Activated CD8-positive, alpha-beta memory T cell treated with anti-CD3 and anti-CD28 coated beads for 48 hours (primary cell): Measurements from ENCODE around the gene COPRS.
A peak's percentile ranks its signal among the peaks of the same experiment; 100 is the strongest.

Experiments
- DNase-seq, 3 experiments: peaks; one replicate each; pipeline ENCODE4 v3.0.0-alpha.2; 2020; ENCODE audit warnings: low read depth in 2 of 3, low spot score in 2 of 3

COPRS gene

GRCh38 chr17:31858642-31859486, at the start of gene COPRS:
COPRS (minus strand) TSS chr17:31859244; CDS start chr17:31859199, 45 bp downstream.
- peak; percentile 53 to 68 (median 55) for DNase-seq

- DNase-seq = no peak
Measured at GRCh38 chr17:31908386-31908785, 49.3 kb upstream of the COPRS start.

DNA sequence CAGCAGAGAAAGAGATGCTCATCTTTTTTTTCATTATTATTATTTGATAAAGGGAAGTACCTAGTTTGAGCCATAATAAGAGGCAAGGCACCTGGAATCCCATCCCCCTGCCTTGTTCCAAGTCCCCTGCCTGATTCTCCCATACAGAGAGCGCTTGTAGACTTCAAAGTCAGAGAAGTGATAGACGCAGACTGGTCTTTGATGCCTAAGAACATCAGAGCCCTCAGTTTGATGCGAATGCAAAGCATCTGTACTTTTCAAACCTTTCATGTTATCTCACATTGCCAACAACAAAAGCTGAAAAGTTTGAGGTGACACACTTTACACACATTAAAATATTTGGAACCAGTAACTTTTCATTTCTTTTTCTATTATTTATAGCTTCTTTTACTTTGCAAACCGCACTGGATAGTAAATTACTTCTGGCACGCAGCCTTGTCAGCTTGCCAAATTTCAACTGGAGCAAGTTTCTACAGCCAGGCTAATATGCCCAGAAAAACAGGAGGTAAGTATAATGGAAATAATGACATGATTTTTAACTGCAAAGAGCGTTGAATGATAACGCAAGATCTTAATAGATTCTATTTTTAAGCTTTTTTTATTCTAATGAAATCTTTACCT, 48.4 kb upstream of the COPRS start:
- no peak for DNase-seq

GRCh38 chr17:31903401-31903800, 44.4 kb upstream of the COPRS start:
- no peak for DNase-seq

GRCh38 chr17:31902693-31903092, 43.6 kb upstream of the COPRS start:
- DNase-seq = no peak

GRCh38 chr17:31900877-31901276, 41.8 kb upstream of the COPRS start:
- no peak for DNase-seq

DNA sequence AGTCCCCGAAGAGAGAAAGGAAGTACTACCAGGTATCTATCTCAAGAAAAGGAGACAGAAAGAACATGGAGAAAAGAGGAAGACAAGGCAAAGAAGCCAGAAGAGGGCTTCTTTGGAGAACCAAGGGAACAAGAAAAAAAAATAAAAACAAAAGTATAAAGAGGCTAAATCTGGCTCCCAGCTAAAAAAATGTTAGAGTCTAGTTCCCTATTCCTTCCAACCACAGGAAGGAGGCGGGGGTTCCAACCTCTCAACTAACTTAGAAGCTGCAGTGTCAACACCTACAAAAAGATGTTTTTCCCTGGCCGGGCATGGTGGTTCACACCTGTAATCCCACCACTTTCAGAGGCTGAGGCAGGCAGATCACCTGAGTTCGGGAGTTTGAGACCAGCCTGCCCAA, 29.1 kb upstream of the COPRS start:
- DNase-seq = no peak

GRCh38 chr17:31882571-31882970, 23.5 kb upstream of the COPRS start:
- DNase-seq = no peak

GRCh38 chr17:31880311-31880710, 21.3 kb upstream of the COPRS start:
- DNase-seq = no peak

DNA sequence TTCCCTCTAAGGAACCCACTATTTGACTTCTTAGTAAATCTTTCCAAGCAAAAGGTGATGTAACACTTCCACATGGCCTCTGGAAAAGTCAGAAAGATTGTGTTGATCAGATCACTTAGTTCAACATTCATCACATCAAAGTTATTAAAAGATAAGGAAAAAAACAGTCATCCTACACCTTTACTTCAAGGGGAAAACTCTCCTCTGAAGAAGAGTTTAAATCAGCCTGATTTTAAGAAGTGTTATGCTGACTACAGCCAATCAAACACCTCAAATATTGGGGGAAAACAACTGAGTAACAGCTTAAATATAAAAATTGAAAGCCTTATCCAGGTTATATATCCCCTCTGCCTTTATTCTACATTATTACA, 19.6 kb upstream of the COPRS start:
- no peak for DNase-seq

GRCh38 chr17:31877911-31878702, 19.1 kb upstream of the COPRS start:
- peak in 1 of 3 experiments; percentile 22 for DNase-seq

- DNase-seq = no peak
Measured at GRCh38 chr17:31877341-31877740, 18.3 kb upstream of the COPRS start.

GRCh38 chr17:31875081-31875480, 16.0 kb upstream of the COPRS start:
- DNase-seq = no peak

DNA sequence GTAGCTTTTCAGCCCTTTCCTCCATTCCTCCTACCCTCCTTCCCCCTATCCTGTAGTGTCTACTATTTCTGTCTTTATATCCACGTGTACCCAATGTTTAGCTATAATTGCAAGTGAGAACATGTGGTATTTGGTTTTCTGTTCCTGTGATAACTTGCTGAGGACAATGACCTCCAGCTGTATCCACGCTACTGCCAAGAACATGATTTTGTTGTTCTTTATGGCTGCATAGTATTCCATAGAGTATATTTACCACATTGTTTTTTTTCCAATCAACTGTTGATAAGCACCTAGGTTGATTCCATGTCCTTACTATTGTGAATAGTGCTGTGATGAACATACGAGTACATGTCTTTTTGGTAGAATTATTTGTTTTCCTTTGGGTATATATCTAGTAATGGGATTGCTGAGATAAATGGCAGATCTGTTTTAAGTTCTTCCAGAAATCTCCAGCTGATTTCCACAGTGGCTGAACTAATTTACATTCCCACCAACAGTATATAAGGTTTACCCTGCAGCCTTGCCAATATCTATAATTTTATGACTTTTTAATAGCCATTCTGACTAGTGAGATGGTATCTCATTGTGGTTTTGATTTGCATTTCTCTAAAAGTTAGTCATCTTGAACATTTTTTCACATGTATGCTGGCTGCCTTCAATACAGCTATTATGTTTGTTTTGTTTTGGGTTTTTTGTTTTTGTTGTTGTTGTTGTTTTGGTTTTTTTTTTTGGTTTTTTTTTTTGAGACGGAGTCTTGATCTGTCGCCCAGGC, 10.9 kb upstream of the COPRS start:
- no peak for DNase-seq

- DNase-seq = no peak
Measured at GRCh38 chr17:31869031-31869430, 10.0 kb upstream of the COPRS start.

DNA sequence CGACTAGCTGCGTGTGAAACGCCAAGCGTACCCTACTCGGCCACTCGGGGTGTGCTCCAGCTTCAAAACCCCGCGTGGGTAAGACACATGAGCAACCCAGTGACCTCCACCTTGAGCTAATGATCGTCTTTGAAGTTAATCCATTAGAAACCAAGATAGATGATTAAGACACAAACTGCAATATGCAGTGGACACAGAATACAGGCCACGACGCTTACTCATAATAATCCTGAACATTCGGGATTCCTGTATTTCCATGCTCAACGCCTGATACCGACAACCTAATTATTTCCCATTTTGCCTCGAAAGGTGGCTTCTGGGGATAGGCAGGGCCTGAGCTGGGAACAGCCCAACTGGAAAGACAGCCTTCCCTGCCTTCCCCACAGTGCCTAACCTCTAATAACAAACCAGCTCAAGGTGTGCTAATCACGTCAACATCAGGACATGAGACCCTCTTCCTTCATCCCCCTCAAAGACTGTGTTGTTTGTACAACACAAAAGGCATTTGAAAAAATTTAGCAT, 504 bp upstream of the COPRS start:
- DNase-seq = no peak

GRCh38 chr17:31857920-31858641, 963 bp downstream of the COPRS start:
- no peak for DNase-seq

- no peak for DNase-seq
Measured at GRCh38 chr17:31856750-31857149, 2.3 kb downstream of the COPRS start.

DNA sequence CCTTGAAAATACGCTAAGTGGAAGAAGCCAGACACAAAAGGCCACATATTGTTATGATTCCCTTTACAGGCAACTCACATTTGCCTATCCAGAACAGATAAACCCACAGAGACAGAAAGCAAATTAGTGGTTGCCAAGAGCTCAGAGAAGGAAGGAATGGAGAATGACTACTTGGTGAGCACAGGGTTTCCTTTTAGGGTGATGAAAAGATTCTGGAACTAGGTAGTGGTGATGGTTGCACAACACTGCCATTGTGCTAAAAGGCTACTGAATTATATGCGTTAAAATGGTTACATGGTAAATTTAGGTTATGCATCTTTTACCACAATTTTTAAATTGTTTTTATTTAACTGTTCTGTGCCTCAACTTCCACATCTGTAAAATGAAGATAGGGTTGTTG, 4.4 kb downstream of the COPRS start:
- no peak for DNase-seq

- DNase-seq = no peak
Measured at GRCh38 chr17:31853911-31854470, 5.1 kb downstream of the COPRS start.
